Measurements from ENCODE around the gene TNC. TPM values are rescaled to one million over a fixed set of nuclear protein-coding genes. Genes with fewer than 3 reads are reported as not detected.
"Not testable (repeated sequence)": the region's sequence is repeated elsewhere in the genome, so short reads cannot be mapped to it uniquely, and the experiment has no call there.

TNC gene
- total and polyA plus RNA-seq, 2 donors (not counting 1 experiment from before 2014, with no cell fraction given), result not detected

DNA sequence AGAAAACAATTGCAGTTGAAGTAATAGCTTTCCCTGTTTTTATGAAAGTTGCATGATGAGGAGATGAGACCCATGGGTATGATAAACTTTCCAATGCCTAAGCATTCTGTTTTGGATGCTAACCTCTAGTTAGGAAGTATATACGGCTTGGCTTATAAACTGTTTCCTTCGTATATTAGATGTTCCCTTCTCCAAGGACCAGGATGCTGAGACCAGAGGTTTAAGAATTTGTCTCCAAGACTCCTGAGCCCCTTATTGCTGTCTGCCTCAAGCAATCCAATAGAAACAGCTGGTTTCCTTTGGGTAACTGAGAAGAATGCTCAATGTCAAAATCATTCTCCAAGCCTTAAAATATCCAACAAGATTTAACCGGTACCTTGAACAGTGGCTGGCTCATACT, 12.2 kb upstream of the TNC start:
- Mint-ChIP-seq H3K4me1 (no peaks in the 10 kb centered on the region), H3K27me3 (peaks cover 24% of the 10 kb centered on the region), H3K9me3 (ENCODE audit: insufficient read depth) (peaks cover 3% of the 10 kb centered on the region), H3K4me3 (no peak overlapping the region), H3K27ac (no peak overlapping the region)
- H2AFZ ChIP-seq (ENCODE audit: insufficient read depth, low read depth, low read length, poor library complexity, severe bottlenecking), result no peak overlapping the region
- H3K4me2 ChIP-seq (replicated peaks; ENCODE audit: low read depth, low read length, poor library complexity, severe bottlenecking), result no peak overlapping the region
- H3K27ac ChIP-seq (ENCODE audit: low read length in 2 of 2), result no peak overlapping the region
- intact Hi-C loops (cut with micrococcal nuclease), result no loop called here
- no peak for TF ChIP-seq EZH2 (IDR thresholded peaks at IDR 0.05; ENCODE audit: borderline replicate concordance, insufficient read depth, low read depth, low read length, poor library complexity, severe bottlenecking)
- TF ChIP-seq, protein P1, sequence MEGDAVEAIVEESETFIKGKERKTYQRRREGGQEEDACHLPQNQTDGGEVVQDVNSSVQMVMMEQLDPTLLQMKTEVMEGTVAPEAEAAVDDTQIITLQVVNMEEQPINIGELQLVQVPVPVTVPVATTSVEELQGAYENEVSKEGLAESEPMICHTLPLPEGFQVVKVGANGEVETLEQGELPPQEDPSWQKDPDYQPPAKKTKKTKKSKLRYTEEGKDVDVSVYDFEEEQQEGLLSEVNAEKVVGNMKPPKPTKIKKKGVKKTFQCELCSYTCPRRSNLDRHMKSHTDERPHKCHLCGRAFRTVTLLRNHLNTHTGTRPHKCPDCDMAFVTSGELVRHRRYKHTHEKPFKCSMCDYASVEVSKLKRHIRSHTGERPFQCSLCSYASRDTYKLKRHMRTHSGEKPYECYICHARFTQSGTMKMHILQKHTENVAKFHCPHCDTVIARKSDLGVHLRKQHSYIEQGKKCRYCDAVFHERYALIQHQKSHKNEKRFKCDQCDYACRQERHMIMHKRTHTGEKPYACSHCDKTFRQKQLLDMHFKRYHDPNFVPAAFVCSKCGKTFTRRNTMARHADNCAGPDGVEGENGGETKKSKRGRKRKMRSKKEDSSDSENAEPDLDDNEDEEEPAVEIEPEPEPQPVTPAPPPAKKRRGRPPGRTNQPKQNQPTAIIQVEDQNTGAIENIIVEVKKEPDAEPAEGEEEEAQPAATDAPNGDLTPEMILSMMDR (IDR thresholded peaks at IDR 0.05), result no peak
- ChIA-PET CTCF (no interaction called here), POLR2A (no interaction called here)
- no peak for ATAC-seq (ENCODE audit: low read depth)
- no peaks in the 10 kb centered on the region for H3K79me2 ChIP-seq (ENCODE audit: control insufficient read depth, insufficient read depth, low read length)
- no peaks in the 10 kb centered on the region for H4K20me1 ChIP-seq (ENCODE audit: control insufficient read depth, insufficient read depth, low read length, poor library complexity, severe bottlenecking)
- H3K27me3 ChIP-seq (replicated peaks in 1 of 4; ENCODE audit: control extremely low read depth in 1 of 4, control insufficient read depth in 3 of 4, insufficient read depth in 4 of 4, low read length in 3 of 4), result peaks cover 0 to 5% (median 0%) of the 10 kb centered on the region in 4 experiments
- no peaks in the 10 kb centered on the region for H3K36me3 ChIP-seq (replicated peaks in 1 of 2; ENCODE audit: control extremely low read depth in 1 of 2, control insufficient read depth in 1 of 2, extremely low read depth in 1 of 2, insufficient read depth in 2 of 2, low read length in 1 of 2)
- H3K9me3 ChIP-seq (ENCODE audit: control extremely low read depth in 1 of 3, control insufficient read depth in 2 of 3, insufficient read depth in 1 of 3, low read length in 2 of 3), result peaks cover 0 to 4% (median 1%) of the 10 kb centered on the region in 3 donors
- H3K4me3 ChIP-seq (ENCODE audit: control extremely low read depth in 1 of 5, extremely low read depth in 1 of 5, insufficient read depth in 1 of 5, low read depth in 2 of 5, low read length in 4 of 5), result no peak overlapping the region
- no peaks in the 10 kb centered on the region for H3K4me1 ChIP-seq (ENCODE audit: control insufficient read depth in 2 of 2, insufficient read depth in 2 of 2, low read length in 2 of 2)
- DNase-seq, result no peak
- WGBS (ENCODE audit: insufficient coverage), result 100% methylated on average over 1 of the region's 3 CpGs
- no peak overlapping the region for H3K9ac ChIP-seq (ENCODE audit: low read length)

DNA sequence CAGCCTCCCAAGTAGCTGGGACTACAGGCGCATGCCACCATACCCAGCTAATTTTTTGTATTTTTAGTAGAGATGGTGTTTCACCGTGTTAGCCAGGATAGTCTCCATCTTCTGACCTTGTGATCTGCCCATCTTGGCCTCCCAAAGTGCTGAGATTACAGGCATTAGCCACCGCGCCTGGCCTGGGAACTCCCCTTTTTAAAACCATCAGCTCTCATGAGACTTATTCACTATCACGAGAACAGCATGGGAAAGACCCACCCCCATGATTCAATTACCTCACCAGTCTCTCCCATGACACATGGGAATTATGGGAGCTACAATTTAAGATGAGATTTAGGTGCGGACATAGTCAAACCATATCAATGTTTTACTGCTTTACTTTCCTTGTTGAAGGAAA, 10.8 kb upstream of the TNC start:
- H3K27ac ChIP-seq (ENCODE audit: low read length in 2 of 2); CTCF ChIA-PET; H3K4me1 ChIP-seq (ENCODE audit: control insufficient read depth in 2 of 2, insufficient read depth in 2 of 2, low read length in 2 of 2); H3K27me3 ChIP-seq (replicated peaks in 1 of 4; ENCODE audit: control extremely low read depth in 1 of 4, control insufficient read depth in 3 of 4, insufficient read depth in 4 of 4, low read length in 3 of 4); intact Hi-C loops (cut with micrococcal nuclease); DNase-seq; H3K36me3 ChIP-seq (replicated peaks in 1 of 2; ENCODE audit: control extremely low read depth in 1 of 2, control insufficient read depth in 1 of 2, extremely low read depth in 1 of 2, insufficient read depth in 2 of 2, low read length in 1 of 2); H3K79me2 ChIP-seq (ENCODE audit: control insufficient read depth, insufficient read depth, low read length); H4K20me1 ChIP-seq (ENCODE audit: control insufficient read depth, insufficient read depth, low read length, poor library complexity, severe bottlenecking); H3K9me3 Mint-ChIP-seq (ENCODE audit: insufficient read depth); H3K4me1 Mint-ChIP-seq; H3K4me3 Mint-ChIP-seq; ATAC-seq (ENCODE audit: low read depth); H3K4me2 ChIP-seq (replicated peaks; ENCODE audit: low read depth, low read length, poor library complexity, severe bottlenecking); POLR2A ChIA-PET; H3K9me3 ChIP-seq (ENCODE audit: control extremely low read depth in 1 of 3, control insufficient read depth in 2 of 3, insufficient read depth in 1 of 3, low read length in 2 of 3); H3K4me3 ChIP-seq (ENCODE audit: control extremely low read depth in 1 of 5, extremely low read depth in 1 of 5, insufficient read depth in 1 of 5, low read depth in 2 of 5, low read length in 4 of 5); H2AFZ ChIP-seq (ENCODE audit: insufficient read depth, low read depth, low read length, poor library complexity, severe bottlenecking); H3K9ac ChIP-seq (ENCODE audit: low read length); H3K27ac Mint-ChIP-seq: not testable (repeated sequence)
- WGBS (ENCODE audit: insufficient coverage), result 80% methylated on average over 1 of the region's 6 CpGs
- peaks cover 21% of the 10 kb centered on the region for H3K27me3 Mint-ChIP-seq

Data from B cell (primary cell).